ENCODE results near the gene MGA.
"Not testable (repeated sequence)": the region's sequence is repeated elsewhere in the genome, so short reads cannot be mapped to it uniquely, and the experiment has no call there.

The MGA gene

DNA sequence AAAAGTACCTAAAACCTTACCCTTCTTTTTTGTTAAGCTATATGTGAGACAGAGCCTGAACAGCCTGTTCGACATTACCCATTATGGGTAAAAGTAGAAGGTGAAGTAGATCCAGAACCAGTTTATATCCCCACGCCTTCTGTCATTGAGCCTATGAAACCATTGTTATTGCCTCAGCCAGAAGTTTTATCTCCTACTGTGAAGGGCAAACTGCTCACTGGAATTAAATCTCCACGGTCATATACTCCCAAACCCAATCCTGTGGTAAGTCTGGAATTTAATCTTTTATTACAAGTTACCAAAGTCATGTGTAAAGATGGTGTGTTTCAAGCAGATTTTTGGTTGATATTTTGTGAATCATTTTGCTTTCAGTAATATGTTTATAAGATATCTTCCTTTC, 66.9 kb downstream of the MGA start:
- DNase-seq = no peak

DNA sequence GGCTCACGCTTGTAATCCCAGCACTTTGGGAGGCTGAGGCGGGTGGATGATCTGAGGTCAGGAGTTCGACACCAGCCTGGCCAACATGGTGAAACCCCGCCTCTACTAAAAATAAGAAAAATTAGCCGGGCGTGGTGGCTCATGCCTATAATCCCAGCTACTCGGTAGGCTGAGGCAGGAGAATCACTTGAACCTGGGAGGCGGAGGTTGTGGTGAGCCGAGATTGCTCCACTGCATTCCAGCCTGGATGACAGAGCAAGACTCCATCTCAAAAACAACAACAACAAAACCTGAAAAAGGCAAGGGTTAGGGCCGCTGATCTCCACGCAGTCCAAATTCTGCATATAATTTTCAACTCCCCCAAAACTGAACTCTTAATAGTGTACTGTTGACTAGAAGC, 67.9 kb downstream of the MGA start:
- DNase-seq = not testable (repeated sequence)

DNA sequence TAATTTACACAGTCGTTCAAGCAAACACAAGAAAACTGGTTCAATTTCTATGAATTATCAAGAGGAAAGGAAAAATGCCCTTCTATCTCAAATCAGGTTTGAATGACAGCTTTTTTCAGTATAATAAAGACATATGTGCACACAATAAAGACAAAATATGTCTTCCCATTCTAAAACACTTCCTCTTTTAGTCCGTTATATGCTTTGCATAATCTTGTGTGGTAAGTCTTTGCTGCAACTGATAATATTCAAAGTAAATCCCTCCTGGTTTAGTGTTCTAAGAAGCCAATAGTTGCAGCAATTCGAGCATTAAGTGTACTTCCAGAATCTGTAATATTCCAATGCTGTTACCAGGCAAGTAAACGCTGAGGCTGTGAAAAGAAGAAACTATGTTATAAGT, 70.3 kb downstream of the MGA start:
- DNase-seq = no peak

DNA sequence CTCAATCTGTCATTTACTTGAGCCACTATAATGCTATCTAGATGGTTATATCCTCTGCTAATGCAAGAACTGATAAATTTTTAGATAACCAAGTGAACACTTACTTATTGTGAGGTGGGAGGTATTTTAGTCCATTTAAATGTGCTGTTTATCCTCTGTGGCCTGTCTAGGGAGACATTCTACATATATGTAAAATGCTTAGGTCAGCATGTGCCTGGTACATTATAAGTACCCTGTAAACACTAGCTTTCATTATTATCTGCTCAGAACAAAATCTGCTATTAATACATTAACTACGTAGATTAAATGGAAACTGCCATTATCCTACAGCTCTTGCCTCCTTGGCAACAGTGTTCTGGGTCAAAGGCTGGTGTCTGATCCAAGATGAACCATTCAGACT, 72.3 kb downstream of the MGA start:
- DNase-seq = no peak

DNA sequence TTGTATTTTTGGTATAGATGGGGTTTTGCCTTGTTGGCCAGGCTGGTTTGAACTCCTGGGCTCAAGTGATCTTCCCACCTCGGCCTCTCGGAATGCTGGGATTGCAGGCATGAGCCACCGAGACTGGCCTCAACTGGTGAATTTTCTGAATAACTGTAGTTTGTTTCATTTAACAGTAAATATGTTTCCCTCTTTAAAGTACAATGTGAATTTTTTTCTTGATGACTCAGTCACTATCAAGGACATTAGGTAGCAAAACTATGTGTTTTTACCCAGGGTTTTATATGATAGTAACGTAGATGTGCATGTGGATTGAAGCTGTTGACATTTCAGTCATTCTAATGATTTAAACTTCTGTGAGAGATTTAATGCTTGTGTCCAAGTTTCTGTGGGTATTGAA, 73.9 kb downstream of the MGA start:
- no peak for DNase-seq

DNA sequence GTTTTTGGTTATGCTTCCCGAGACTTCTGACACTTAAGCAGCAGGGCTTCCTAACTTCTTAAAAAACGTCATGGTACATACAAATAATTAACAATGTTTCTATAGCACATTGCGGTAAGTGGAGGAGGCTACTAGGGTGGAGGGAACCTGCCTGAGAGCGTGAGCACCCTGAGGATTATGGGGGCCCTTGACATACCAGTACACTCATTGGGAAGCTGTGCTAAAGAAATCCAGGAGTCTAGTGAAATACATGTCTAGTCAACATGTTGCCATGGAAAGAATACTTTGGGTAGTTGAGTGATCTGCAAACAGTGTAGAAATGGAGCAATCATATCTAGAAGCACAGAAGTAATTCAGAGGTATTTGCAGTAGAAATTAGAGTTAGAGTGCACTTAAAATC, 74.8 kb downstream of the MGA start:
- no peak for DNase-seq

DNA sequence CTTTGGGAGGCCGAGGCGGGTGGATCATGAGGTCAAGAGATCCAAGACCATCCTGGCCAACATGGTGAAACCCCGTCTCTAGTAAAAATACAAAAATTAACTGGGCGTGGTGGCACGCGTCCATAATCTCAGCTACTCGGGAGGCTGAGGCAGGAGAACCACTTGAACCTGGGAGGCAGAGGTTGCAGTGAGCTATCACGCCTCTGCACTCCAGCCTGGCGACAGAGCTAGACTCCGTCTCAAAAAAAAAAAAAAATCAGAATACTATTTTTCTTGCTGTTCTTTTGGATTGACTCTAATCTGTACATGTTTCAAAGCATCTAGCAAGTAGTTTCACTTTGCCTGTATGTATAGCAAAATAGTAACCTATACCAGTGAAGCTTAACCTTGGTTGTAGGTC, 75.3 kb downstream of the MGA start:
- not testable (repeated sequence) for DNase-seq

DNA sequence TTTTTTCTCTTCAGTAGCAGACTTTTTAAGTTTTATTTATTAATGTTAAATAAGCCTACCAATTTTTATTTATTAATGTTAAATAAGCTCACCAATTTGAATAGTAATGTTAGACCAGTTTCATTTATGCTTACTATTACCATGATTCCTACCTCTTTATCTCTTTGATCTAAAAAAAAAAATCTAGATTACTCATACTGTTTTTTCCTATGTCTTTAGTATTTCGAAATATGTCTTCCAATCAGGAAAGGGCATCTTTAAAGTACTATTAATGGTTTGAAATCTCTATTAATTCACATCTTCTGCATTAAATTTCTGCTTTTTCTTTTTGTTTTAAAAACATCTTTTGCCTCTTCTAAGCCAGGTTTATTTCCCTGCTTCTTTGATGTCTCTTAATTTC, 86.6 kb downstream of the MGA start:
- no peak for DNase-seq

DNA sequence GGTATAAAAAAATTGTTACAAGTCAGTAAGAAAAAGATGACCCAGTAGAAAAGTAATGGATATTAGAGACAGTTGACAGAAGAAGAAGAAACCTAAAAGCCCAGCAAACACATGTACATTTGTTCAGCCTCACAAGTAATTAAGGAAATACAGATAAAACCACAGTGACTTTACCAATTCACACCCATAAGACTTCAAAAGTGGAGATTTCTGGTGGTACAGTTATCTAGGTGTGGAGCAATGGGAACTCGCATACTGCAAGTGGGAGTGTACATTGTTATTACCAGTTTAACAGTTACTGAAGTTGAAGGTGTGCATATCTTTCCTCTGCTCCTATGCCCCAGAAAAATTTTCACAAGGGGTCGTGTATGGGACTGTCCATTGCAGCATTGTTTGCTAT, 96.0 kb downstream of the MGA start:
- no peak for DNase-seq

DNA sequence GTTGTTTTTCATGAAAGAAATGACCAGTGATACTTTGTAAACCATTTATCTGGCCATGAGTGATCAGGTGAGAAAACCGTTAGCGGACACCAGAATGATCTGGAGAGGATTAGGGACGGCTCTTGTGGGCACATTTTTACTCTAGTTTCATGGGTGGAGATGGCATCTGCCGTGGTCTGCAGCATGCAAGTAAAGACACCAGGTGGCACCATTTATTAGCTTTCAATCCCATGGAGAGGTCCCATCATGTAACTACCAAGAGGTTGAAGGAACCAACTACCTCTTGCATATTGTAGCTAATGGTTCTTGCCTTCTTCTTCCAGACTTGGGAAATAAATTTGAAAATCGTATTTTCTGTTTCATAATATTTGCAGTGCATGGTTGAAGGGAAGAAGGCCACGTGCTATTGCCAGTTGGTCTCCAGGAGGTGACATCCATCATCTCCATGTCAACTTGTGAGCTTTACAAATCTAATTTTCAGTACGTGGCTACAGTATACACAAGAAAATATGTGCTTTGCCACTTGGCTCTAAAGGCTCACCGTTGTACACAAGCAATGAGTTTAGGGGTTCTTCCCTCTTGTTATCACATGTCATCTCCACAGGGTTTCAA, 112.6 kb downstream of the MGA start:
- DNase-seq = peak; percentile 57

DNA sequence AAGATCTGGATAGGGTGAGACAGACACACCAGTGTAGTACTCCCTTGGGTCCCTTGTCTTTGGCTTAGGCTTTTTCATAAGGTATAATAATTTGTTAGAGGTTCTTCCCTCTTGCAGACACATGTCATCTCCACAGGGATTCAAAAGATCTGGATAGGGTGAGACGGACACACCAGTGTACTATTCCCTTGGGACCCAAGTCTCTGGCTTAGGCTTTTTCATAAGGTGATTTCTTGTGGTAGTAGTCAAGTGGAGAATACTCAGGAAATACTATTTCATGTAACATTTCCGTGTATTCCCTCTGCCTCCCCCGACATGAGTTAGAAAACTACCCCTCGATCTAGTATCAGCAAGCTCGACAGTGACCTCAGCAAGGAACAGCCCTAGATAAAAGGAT, 113.1 kb downstream of the MGA start:
- no peak for DNase-seq

DNA sequence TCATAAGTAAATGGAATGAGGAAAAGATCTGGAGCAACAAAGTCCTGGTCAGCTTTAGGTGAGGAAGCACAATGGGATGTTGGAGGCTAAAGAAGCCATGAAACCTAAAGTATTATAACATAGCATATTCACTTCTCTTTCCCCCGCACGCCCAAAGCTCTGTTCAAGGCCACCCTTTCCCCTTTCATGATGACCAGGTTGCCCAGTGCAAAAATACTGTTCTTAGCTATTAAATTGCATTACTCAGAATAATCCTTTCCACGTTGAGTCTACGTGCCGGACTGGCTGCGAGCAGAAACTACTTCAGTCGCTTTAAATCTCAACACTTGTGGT, 113.5 kb downstream of the MGA start:
- no peak for DNase-seq

DNA sequence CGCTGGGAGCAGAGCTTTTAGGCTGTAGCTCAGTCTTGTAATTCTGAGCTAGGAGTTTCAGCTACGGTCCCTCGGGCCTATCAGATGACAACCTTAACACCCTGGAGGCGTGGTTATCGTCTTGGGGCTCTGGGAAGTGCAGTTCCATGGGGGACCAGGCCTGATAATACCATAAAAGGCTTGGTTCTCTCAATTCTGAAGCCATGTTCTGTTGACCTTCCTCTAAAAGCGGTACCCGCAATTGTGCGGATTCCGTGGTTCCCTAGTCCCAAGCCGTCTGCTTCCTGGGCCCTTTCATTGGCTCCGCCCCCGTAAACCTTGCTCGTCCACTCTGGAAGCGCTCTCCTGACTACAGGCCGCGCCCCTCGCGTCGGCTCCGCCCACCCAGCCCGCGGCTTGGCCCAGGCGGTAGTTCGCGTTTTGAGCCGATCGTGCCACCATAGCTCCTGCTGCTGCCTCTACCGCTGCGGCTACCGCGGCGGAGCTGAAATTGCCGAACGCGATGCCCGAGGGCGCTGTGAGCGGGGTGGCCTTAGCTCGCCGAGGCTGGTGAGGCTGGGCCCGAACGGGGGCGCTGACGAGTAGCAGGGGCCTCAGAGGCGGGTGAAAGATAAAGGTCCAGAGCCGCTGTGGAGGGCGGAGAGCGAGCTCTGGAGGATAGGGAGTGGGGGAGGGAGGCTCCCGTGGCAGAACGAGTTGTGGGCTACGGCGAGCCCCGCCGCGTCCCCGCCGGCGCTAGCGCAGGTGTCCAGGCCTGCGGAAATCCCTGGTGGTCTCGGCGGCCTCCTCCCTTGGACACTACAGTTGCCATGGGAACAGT, 114.1 kb downstream of the MGA start, which contains the start of gene MAPKBP1:
TSS of gene MAPKBP1 (plus strand) at position 423 of the 820 bp plus-strand sequence. CDS start 792 bp downstream, outside the sequence.
- peak; percentile 97 for DNase-seq

DNA sequence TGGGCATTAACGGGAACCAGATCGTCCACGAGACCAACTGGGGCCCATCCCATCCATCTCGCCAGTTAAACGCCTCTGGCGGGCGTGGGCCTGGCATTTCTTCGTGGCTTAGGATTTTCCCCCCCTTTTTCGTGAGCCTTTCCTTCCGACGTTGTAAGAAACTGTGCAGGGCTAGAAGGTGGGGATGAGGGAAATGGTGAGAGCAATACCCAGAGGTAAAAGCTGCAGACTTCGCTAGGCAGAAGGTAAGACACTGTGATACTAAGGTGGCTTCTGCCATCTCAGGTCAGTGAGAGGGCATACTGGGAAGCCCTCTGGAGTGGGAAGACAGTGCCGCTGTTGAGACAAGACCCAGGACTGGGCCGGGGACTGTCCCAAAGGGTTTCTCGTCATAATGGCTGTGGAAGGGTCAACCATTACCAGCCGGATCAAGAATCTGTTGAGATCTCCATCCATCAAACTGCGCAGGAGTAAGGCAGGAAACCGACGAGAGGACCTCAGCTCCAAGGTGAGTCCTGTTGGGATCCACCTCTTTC, 114.7 kb downstream of the MGA start:
- DNase-seq = no peak

DNA sequence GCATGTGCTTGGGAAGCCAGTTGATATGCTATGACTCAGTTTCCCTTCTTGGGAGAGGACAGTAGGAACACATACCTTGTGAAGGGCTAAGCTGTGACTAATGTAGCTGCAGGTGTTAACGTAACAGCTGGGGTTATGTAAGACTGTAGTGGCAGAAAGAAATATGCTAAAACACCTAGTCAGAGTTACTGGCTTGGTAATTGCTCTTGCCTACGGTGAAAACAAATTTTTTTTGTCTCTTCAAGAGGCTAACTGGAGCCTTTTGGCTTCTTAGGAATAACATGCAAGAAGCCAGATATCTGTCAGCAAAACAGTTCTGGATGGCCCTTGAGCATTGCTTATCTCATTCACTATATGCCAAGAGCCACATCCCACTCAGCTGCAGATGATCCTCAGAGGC, 115.4 kb downstream of the MGA start:
- no peak for DNase-seq

DNA sequence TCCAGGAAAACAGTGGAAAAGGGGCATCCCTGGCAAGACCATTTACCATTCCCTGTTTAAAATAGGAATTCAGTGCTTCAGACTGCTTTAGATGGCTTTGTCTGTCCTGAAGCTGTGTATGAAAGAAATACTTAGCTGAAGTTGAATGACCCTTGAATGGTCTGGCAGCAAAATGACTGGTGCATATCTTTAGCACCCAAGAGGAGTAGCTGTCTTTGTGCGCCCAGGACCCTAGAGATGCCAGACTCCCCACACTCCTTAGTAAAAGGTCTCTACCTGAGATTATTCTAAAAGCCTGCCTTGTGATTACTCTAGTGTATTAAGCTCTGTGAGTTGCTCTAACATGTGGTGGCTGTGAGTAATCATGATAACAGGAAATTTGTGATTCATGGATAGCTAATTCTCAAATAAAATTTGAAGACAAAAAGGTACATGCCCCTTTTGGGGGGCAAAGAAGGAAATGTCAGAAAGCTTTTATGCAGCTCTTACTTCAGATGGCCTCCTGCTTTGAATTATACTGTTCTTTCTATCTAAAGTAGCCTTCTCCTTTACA, 117.3 kb downstream of the MGA start:
- DNase-seq = no peak

DNA sequence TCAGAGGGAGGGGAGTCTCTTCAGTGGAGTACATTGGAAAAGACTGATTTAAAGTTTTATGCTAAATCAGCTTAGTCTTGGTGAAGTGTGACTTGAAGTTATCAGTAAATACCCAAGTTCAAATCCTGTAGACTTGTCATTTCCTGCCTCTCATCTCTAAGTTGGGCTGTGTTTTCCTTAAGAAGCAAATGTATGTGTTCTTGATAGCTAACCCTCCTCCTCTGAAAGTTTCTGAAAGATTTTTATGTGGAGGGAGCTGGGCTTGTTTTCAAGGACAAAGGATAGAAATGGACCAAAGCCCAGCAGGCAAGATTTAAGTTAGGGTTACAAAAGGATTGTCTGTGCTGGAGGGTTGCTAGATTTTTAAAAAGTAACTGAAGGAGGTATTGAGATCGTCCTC, 118.3 kb downstream of the MGA start:
- DNase-seq = no peak

DNA sequence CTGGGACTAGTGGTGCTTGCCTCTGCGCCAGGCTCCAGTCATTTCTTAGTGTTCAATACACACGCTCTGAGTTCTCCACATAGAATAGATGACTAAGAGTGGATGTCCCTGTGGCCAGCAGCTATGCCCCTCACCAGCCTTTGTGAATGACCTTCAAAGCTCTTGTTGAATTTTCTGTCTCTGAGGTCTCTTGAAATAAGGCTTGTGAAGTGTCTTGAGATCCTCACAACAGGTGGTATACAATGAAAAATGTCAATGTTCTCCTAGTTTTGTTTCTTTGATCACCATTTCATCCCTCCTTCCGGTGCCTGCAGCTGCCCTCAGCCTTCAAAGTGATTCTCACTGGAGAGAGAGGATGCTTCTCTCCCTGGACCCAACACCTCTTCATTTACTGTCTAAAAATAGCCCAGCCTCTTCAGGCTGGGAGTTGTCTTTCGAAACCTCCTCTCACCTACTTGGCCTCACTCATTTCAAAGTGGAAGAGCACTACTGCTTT, 119.5 kb downstream of the MGA start:
- no peak for DNase-seq

DNA sequence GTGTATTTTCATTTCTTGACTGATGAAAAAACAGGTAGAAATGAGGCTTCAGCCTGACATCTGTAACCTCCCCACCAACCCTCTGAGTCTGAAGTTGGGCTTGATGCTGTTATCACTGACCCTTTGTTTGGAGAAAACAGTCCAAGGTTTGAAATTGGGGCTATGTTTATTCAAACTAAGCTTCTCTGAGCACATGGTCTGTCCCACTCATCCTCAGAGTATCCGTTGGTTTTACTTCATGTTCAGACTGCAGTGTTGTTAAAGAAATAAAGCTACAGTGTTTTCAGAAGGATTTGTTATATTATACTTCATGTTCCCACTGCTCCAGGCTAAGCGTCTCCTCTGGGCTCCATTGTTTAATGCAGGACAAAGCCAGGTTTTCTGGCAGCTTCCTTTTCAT, 120.1 kb downstream of the MGA start:
- no peak for DNase-seq

DNA sequence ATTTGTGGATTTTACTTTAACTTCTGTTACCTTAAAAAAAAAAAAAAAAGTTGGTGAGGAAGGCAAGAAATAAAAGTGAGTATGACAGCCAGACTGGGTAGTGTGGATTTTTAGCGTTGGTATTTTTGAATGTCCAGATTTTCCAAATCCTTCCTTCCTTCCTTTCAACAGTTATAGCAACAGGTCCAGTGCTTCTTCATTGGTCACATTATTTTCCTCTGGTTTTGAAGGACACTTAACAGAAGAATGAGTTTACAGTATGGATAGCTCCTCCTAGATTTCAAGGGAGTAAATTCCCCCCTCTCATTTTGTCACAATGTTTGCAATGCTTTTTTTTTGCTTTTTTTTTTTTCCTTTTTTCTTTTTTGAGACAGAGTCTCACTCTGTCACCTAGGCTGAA, 120.5 kb downstream of the MGA start:
- no peak for DNase-seq

DNA sequence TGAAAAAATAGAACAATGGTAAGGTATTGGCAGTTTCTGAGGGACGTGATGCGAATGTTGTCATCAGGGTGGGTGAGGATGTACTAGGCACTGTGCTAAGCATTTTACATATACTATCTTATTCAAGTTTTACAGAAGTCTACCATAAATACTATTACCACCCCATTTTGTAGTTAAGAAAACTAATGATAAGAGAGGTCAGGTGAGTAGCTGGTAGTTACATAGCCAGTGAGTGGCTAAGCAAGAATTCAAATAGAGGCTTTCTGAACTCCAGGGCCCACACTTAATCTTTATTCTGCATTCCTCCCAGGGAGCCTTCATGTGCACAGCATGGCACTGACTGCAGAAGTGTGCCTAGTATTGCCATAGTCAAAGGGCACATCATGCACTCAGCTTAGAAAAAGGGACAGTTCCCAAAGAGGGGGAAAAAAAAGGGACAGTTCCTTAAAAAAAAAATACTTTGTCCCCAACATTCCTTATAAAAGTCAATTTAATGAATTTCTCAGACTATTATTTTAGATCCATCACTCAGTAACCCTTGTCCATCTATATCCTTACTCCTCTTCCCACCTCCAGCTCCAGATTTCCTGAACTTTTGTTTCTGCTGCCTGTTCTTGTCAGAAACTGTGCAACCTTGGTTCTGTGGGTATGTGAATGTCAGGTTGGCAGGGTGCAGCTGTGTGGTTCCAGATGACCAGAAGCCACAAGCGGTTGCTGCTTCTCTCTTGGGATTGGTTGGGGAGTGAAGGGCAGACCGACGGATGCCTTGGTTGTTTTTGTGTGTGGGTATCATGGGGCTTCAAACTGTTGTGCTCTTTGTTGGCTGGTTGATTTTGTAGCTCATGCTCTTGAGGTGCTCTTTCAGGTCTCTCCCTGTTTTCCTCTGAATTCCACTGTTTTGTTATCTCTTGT, 122.4 kb downstream of the MGA start:
- no peak for DNase-seq

DNA sequence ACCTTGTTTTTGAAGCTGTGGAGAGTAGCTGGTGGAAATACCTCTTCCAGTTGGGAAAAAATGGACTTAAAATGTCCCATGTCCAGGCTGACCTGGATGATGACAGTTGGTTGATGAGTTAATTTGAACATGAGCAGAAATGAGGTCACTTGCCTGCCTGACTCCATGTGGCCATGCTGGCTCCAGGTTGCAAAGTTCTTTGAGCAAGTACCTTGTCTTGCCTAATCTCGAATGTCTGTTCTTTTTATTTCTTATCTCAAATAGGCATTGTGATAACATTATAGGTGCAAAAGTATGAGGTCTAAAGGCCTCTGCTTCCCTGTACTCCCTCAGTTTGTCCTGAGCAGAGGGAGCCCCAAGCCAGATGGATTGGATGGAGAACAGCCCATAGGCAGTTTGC, 123.1 kb downstream of the MGA start:
- DNase-seq = no peak

DNA sequence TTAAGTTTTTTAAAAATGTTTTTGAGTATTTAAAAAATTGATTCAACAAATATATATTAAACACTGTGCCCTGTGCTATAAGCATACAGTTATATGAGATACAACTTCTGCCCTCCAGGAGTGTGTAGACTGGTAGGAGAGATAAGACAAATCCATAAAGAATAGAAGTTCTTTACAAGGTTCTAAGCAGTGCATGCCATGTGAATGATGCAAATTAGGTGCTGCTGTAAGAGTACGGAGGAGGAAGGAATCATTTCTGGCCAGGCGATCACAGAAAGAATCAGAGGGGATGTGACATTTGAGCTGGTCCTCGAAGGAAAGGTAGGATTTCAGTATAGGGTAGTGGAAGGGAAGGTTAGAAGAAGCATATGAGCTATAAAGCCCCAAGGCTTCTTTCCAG, 128.1 kb downstream of the MGA start:
- DNase-seq = no peak
